SK-N-SH (cell line): Measurements from ENCODE around the gene RAB22A. TPM values are rescaled to one million over a fixed set of nuclear protein-coding genes. Genes with fewer than 3 reads are reported as not detected.

Experiments used
- CTCF ChIA-PET: fragments of 300-600, 350-600 bp; formaldehyde crosslinking; extraction: SDS; loops from one replicate; lab custom pipeline; 2021; lab: Yijun Ruan, JAX
- POLR2A ChIA-PET: fragments of 350-600 bp; sonication (Branson Sonifier 250); formaldehyde crosslinking; extraction: SDS; loops from one replicate; lab custom pipeline; 2020; ENCODE audit warnings: antibody characterized with exemption, inconsistent platforms; lab: Yijun Ruan, JAX
- DNase-seq: peaks from one replicate; pipeline ENCODE4 v3.0.0; 2012
- H2AFZ ChIP-seq: fragments of 200-600 bp; sonication (generic); 2 replicates; pipeline ENCODE4 v1.8.1; 2016; ENCODE audit warnings: antibody characterized with exemption, mild to moderate bottlenecking, low read depth
- H3F3A ChIP-seq: fragments of 200-600 bp; sonication (generic); replicated peaks from 2 replicates; pipeline ENCODE3; 2016; ENCODE audit warnings: antibody characterized with exemption, mild to moderate bottlenecking; ENCODE audit not compliant: insufficient read depth
- H3K27ac ChIP-seq, 2 experiments: fragments of 200-500 bp in 1 of 2; fragments of 200-600 bp in 1 of 2; sonication (Bioruptor generic) in 1 of 2; sonication (generic), shearing (Covaris generic) in 1 of 2; 2 replicates each; pipeline versions ENCODE4 v1.5.1 to v1.6.1; 2014 to 2016; ENCODE audit warnings: low read depth in 2 of 2, inconsistent platforms in 1 of 2, low read length in 1 of 2, mild to moderate bottlenecking in 1 of 2, mixed read lengths in 1 of 2
- H3K27me3 ChIP-seq: fragments of 200-600 bp; sonication (generic), shearing (Covaris generic); 2 replicates; pipeline ENCODE4 v1.6.1; 2016; ENCODE audit warnings: mixed run types; ENCODE audit not compliant: insufficient read depth
- H3K36me3 ChIP-seq, 2 experiments: fragments of 200-500 bp in 1 of 2; fragments of 200-600 bp in 1 of 2; sonication (Bioruptor generic) in 1 of 2; sonication (generic) in 1 of 2; replicated peaks in 1 of 2; 2 replicates each; pipeline versions ENCODE3 to v1.5.1; 2014 to 2016; ENCODE audit warnings: low read length in 1 of 2, mild to moderate bottlenecking in 1 of 2; ENCODE audit not compliant: insufficient read depth in 2 of 2, control insufficient read depth in 1 of 2
- H3K4me1 ChIP-seq, 2 experiments: fragments of 200-500 bp in 1 of 2; fragments of 200-600 bp in 1 of 2; sonication (Bioruptor generic) in 1 of 2; sonication (generic), shearing (Covaris generic) in 1 of 2; 2 replicates each; pipeline versions ENCODE4 v1.5.1 to v1.6.1; 2014 to 2016; ENCODE audit warnings: low read depth in 1 of 2, low read length in 1 of 2, mixed run types in 1 of 2; ENCODE audit not compliant: insufficient read depth in 2 of 2, control insufficient read depth in 1 of 2
- H3K4me2 ChIP-seq: fragments of 200-600 bp; sonication (generic), shearing (Covaris generic); 2 replicates; pipeline ENCODE4 v1.6.1; 2017; ENCODE audit warnings: mixed run types
- H3K4me3 ChIP-seq, 2 experiments: fragments of 200-500 bp in 1 of 2; fragments of 200-600 bp in 1 of 2; sonication (Bioruptor generic) in 1 of 2; sonication (generic), shearing (Covaris generic) in 1 of 2; 2 replicates each; pipeline versions ENCODE4 v1.5.1 to v1.8.1; 2014 to 2016; ENCODE audit warnings: low read depth in 2 of 2, inconsistent platforms in 1 of 2, low read length in 1 of 2, mild to moderate bottlenecking in 1 of 2, mixed read lengths in 1 of 2, moderate library complexity in 1 of 2
- H3K79me2 ChIP-seq: fragments of 200-600 bp; sonication (generic); 2 replicates; pipeline ENCODE4 v1.8.1; 2017; ENCODE audit warnings: mild to moderate bottlenecking; ENCODE audit not compliant: insufficient read depth
- H3K9ac ChIP-seq: fragments of 200-600 bp; sonication (generic); 2 replicates; pipeline ENCODE4 v1.6.1; 2017; ENCODE audit warnings: mixed run types
- H3K9me2 ChIP-seq: fragments of 200-600 bp; sonication (generic); 2 replicates; pipeline ENCODE4 v1.6.1; 2017; ENCODE audit warnings: mixed run types
- H3K9me3 ChIP-seq: fragments of 200-600 bp; sonication (generic); 2 replicates; pipeline ENCODE4 v1.6.1; 2017; ENCODE audit warnings: mixed run types, mild to moderate bottlenecking, moderate library complexity
- H4K20me1 ChIP-seq: fragments of 200-600 bp; sonication (generic); 2 replicates; pipeline ENCODE4 v1.6.1; 2017; ENCODE audit warnings: mild to moderate bottlenecking, mixed run types; ENCODE audit not compliant: insufficient read depth
- CHD2 ChIP-seq: fragments of 150-350 bp; IDR thresholded peaks from 2 replicates; pipeline ENCODE4 v1.6.1; 2018; ENCODE audit warnings: low read length; ENCODE audit not compliant: partially characterized antibody
- ELF1 ChIP-seq: IDR thresholded peaks from 2 replicates; pipeline ENCODE4 v1.4.0; 2012
- EZH2phosphoT487 ChIP-seq: fragments of 200-600 bp; sonication (generic); IDR thresholded peaks from 2 replicates; pipeline ENCODE4 v1.6.1; 2017; ENCODE audit warnings: low read depth, mixed run types, mild to moderate bottlenecking, antibody characterized with exemption, moderate library complexity, borderline replicate concordance
- FOSL2 ChIP-seq: IDR thresholded peaks from 2 replicates; pipeline ENCODE4 v1.4.0; 2012; ENCODE audit warnings: low read depth, mild to moderate bottlenecking, moderate library complexity, borderline replicate concordance
- FOXJ3 ChIP-seq: sonication (generic); formaldehyde crosslinking; IDR thresholded peaks from 2 replicates; pipeline ENCODE4 v1.5.1; 2020; ENCODE audit warnings: mild to moderate bottlenecking, missing genetic modification reagents
- FOXM1 ChIP-seq: IDR thresholded peaks from 2 replicates; pipeline ENCODE4 v1.4.0; 2012; ENCODE audit warnings: low read depth, mild to moderate bottlenecking
- JUND ChIP-seq: IDR thresholded peaks from 2 replicates; pipeline ENCODE4 v1.4.0; 2012
- MXI1 ChIP-seq: IDR thresholded peaks from 2 replicates; pipeline ENCODE4 v1.6.1; 2012; ENCODE audit warnings: mild to moderate bottlenecking, low read depth, low read length, improper control_type of control experiment
- NRF1 ChIP-seq: IDR thresholded peaks from 2 replicates; pipeline ENCODE4 v1.6.1; 2012; ENCODE audit warnings: low read depth, mild to moderate bottlenecking, low read length
- POLR2AphosphoS5 ChIP-seq: IDR thresholded peaks from 2 replicates; pipeline ENCODE4 v1.6.1; 2012; ENCODE audit warnings: low read depth, low read length
- RAD21 ChIP-seq: IDR thresholded peaks from 2 replicates; pipeline ENCODE4 v1.6.1; 2012; ENCODE audit warnings: mild to moderate bottlenecking, low read length
- RCOR1 ChIP-seq: fragments of 150-350 bp; IDR thresholded peaks from 2 replicates; pipeline ENCODE4 v1.6.1; 2017; ENCODE audit warnings: antibody characterized with exemption, low read length
- RXRA ChIP-seq: IDR thresholded peaks from 2 replicates; pipeline ENCODE4 v1.4.0; 2012; ENCODE audit warnings: low read depth, mild to moderate bottlenecking, borderline replicate concordance
- SMC3 ChIP-seq: IDR thresholded peaks from 2 replicates; pipeline ENCODE4 v1.6.1; 2012; ENCODE audit warnings: low read depth, low read length, improper control_type of control experiment
- TEAD4 ChIP-seq: IDR thresholded peaks from 2 replicates; pipeline ENCODE4 v1.4.0; 2012; ENCODE audit warnings: mild to moderate bottlenecking, borderline replicate concordance; ENCODE audit not compliant: insufficient read depth
- WGBS: methylation state at CpG from one replicate; pipeline ENCODE4 v1.1.6; 2017; ENCODE audit warnings: low lambda C conversion rate; 5-methylcytosine and 5-hydroxymethylcytosine counted together
- polyA plus RNA-seq, 3 experiments: library from polyadenylated mRNA; depleted of rRNA; stranded (reverse); fragments of >200 nt; gene quantifications; 2 replicates each; pipeline ENCODE4 v1.2.3, GENCODE V29; 2012
- TF ChIP-seq, protein P1 (sequence below): fragments of 150-350 bp; IDR thresholded peaks from 2 replicates; pipeline ENCODE4 v1.6.1; 2016; ENCODE audit warnings: mild to moderate bottlenecking, low read depth, low read length
- TF ChIP-seq, protein P2 (sequence below): IDR thresholded peaks from 2 replicates; pipeline ENCODE4; 2012
- TF ChIP-seq, protein P3 (sequence below): IDR thresholded peaks from 2 replicates; pipeline ENCODE4 v1.4.0; 2012; ENCODE audit warnings: low read depth
- TF ChIP-seq, protein P4 (sequence below): fragments of 150-350 bp; IDR thresholded peaks from 2 replicates; pipeline ENCODE4 v1.6.1; 2017; ENCODE audit warnings: antibody characterized with exemption, low read length, low read depth, borderline replicate concordance
- TF ChIP-seq, protein P5 (sequence below): IDR thresholded peaks from 2 replicates; pipeline ENCODE4 v1.4.0; 2012; ENCODE audit warnings: low read depth, borderline replicate concordance

The RAB22A gene
- polyA plus RNA-seq, 1 of the 3 experiments (the other 2 are of a cell fraction), result 10.7 TPM

DNA sequence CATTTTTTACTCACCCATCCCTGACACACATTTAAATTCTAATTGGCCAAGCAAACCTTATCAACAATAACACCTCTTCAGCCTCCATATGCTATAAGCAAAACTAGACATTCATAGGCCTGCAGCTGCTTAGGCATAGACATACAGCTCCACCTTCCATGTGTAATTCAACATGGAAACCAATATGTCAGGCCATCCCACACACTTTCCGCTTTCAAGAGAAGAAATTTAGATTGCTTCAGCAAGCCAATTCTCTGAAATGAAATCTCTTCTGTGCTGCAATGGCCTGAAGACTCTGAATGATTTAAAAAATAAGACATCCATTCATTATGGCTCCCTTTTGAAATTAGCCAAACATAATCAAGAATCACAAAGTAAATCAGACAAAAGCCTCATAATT lies 4.5 kb upstream of the RAB22A start:
- Histone ChIP-seq H4K20me1 (no peaks in the 10 kb centered on the region), H3F3A (peaks cover 4% of the 10 kb centered on the region), H3K4me2 (no peak overlapping the region), H2AFZ (no peak overlapping the region), H3K9me2 (no peaks in the 10 kb centered on the region), H3K79me2 (peaks cover 76% of the 10 kb centered on the region)
- POLR2A ChIA-PET, result no interaction called here
- 94% methylated on average over 1 of the region's 1 CpG for WGBS
- TF ChIP-seq ELF1 (no peak), EZH2phosphoT487 (no peak), FOXM1 (no peak), JUND (no peak), FOXJ3 (CRISPR knock-in tag) (no peak), POLR2AphosphoS5 (no peak), RXRA (no peak), RCOR1 (no peak), NRF1 (no peak), RAD21 (no peak), MXI1 (no peak), TEAD4 (no peak), CHD2 (no peak), SMC3 (no peak), FOSL2 (no peak)
- TF ChIP-seq, protein P1, sequence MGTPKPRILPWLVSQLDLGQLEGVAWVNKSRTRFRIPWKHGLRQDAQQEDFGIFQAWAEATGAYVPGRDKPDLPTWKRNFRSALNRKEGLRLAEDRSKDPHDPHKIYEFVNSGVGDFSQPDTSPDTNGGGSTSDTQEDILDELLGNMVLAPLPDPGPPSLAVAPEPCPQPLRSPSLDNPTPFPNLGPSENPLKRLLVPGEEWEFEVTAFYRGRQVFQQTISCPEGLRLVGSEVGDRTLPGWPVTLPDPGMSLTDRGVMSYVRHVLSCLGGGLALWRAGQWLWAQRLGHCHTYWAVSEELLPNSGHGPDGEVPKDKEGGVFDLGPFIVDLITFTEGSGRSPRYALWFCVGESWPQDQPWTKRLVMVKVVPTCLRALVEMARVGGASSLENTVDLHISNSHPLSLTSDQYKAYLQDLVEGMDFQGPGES, result no peak
- TF ChIP-seq, protein P2, sequence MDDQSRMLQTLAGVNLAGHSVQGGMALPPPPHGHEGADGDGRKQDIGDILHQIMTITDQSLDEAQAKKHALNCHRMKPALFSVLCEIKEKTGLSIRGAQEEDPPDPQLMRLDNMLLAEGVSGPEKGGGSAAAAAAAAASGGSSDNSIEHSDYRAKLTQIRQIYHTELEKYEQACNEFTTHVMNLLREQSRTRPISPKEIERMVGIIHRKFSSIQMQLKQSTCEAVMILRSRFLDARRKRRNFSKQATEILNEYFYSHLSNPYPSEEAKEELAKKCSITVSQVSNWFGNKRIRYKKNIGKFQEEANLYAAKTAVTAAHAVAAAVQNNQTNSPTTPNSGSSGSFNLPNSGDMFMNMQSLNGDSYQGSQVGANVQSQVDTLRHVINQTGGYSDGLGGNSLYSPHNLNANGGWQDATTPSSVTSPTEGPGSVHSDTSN, result no peak
- TF ChIP-seq, protein P3, sequence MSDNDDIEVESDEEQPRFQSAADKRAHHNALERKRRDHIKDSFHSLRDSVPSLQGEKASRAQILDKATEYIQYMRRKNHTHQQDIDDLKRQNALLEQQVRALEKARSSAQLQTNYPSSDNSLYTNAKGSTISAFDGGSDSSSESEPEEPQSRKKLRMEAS, result no peak
- TF ChIP-seq, protein P4, sequence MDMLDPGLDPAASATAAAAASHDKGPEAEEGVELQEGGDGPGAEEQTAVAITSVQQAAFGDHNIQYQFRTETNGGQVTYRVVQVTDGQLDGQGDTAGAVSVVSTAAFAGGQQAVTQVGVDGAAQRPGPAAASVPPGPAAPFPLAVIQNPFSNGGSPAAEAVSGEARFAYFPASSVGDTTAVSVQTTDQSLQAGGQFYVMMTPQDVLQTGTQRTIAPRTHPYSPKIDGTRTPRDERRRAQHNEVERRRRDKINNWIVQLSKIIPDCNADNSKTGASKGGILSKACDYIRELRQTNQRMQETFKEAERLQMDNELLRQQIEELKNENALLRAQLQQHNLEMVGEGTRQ, result no peak
- TF ChIP-seq, protein P5, sequence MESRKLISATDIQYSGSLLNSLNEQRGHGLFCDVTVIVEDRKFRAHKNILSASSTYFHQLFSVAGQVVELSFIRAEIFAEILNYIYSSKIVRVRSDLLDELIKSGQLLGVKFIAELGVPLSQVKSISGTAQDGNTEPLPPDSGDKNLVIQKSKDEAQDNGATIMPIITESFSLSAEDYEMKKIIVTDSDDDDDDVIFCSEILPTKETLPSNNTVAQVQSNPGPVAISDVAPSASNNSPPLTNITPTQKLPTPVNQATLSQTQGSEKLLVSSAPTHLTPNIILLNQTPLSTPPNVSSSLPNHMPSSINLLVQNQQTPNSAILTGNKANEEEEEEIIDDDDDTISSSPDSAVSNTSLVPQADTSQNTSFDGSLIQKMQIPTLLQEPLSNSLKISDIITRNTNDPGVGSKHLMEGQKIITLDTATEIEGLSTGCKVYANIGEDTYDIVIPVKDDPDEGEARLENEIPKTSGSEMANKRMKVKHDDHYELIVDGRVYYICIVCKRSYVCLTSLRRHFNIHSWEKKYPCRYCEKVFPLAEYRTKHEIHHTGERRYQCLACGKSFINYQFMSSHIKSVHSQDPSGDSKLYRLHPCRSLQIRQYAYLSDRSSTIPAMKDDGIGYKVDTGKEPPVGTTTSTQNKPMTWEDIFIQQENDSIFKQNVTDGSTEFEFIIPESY, result no peak
- TF ChIP-seq, all 33 proteins: peak for 0
- H3K9me3 ChIP-seq, result no peaks in the 10 kb centered on the region
- H3K4me1 ChIP-seq, result peaks cover 0 to 3% of the 10 kb centered on the region in 2 experiments; a peak in 1 of 4 replicates
- no peaks in the 10 kb centered on the region for H3K27me3 ChIP-seq
- no peak overlapping the region for H3K9ac ChIP-seq
- H3K27ac ChIP-seq, result no peak overlapping the region
- DNase-seq, result no peak
- no peak overlapping the region for H3K4me3 ChIP-seq
- H3K36me3 ChIP-seq, result peaks cover 3 to 15% of the 10 kb centered on the region in 2 experiments
- CTCF ChIA-PET, result interaction anchor here (0.8 kb wide), 1 partner anchor 58 kb away, joined by 3 read pairs; no protein-coding TSS in a partner anchor
